Skeletal muscle tissue (tissue), 5 donors: ENCODE data around the gene CFDP1. TPM values are rescaled to one million over a fixed set of nuclear protein-coding genes. Genes with fewer than 3 reads are reported as not detected.

Source experiments
- H3K27ac ChIP-seq: one replicate; pipeline ENCODE4 v1.7.0; 2013; ENCODE audit warnings: mild to moderate bottlenecking, low read depth, low read length, inconsistent platforms
- H3K27me3 ChIP-seq, 3 donors: one replicate each; pipeline ENCODE4 v1.7.0; 2013; ENCODE audit warnings: low read length in 3 of 3; ENCODE audit not compliant: control insufficient read depth in 3 of 3, insufficient read depth in 3 of 3
- H3K36me3 ChIP-seq, 3 donors: one replicate each; pipeline ENCODE4 v1.7.0; 2013; ENCODE audit warnings: low read length in 3 of 3; ENCODE audit not compliant: control insufficient read depth in 3 of 3, insufficient read depth in 3 of 3
- H3K4me1 ChIP-seq, 3 donors: one replicate each; pipeline ENCODE4 v1.7.0; 2013; ENCODE audit warnings: low read length in 3 of 3, mild to moderate bottlenecking in 3 of 3; ENCODE audit not compliant: control insufficient read depth in 3 of 3, insufficient read depth in 3 of 3
- H3K4me3 ChIP-seq, 3 donors: one replicate each; pipeline ENCODE4 v1.7.0; 2013; ENCODE audit warnings: low read length in 3 of 3
- H3K9ac ChIP-seq, 3 donors: one replicate each; pipeline ENCODE4 v1.7.0; 2013; ENCODE audit warnings: low read length in 3 of 3, mild to moderate bottlenecking in 3 of 3, moderate library complexity in 2 of 3, low read depth in 1 of 3
- H3K9me3 ChIP-seq, 3 donors: one replicate each; pipeline ENCODE4 v1.7.0; 2013; ENCODE audit warnings: low read length in 3 of 3; ENCODE audit not compliant: control insufficient read depth in 3 of 3
- small RNA-seq: library from RNA; depleted of rRNA; stranded (forward); fragments of <200 nt; gene quantifications from one replicate; pipeline ENCODE3, GENCODE V24; 2014
- total RNA-seq: library from RNA; depleted of rRNA; stranded (reverse); fragments of >200 nt; gene quantifications from one replicate; pipeline ENCODE4 v1.2.3, GENCODE V29; 2014
- donor health status: Osteomylitis.

Gene CFDP1
- total RNA-seq, 1 donor from 2014 or later, result 49.6 TPM

- no peaks in the 10 kb centered on the region for H3K9me3 ChIP-seq
- peaks cover 22 to 27% (median 22%) of the 10 kb centered on the region in 3 donors for H3K36me3 ChIP-seq
- peak overlapping the region; percentile 96 for H3K27ac ChIP-seq
- no peak overlapping the region for H3K4me3 ChIP-seq
- H3K27me3 ChIP-seq, result no peaks in the 10 kb centered on the region
- peaks cover 78 to 95% (median 84%) of the 10 kb centered on the region in 3 donors for H3K4me1 ChIP-seq
- H3K9ac ChIP-seq, result peak overlapping the region; percentile 61 to 92 (median 79)
Observed at GRCh38 chr16:75244225-75244809, 189.0 kb downstream of the CFDP1 start.

Small RNAs within 50 kb of the gene (small RNA-seq; reads per million reads assigned to genes)
- not detected for gene RF00598
- gene RNU6-758P, result not detected

Other genes starting within 250 kb of the CFDP1 start
- gene CTRB2, start 226.3 kb downstream of the CFDP1 start, total RNA-seq, result not detected
- not detected for gene CTRB1, start 214.5 kb downstream of the CFDP1 start, total RNA-seq
- 19.3 TPM for gene BCAR1, start 181.9 kb downstream of the CFDP1 start, total RNA-seq
- gene TMEM170A, start 31.2 kb upstream of the CFDP1 start, total RNA-seq, result 21.9 TPM
- 2.1 TPM for gene CHST6, start 61.9 kb upstream of the CFDP1 start, total RNA-seq
- gene CHST5, start 102.6 kb upstream of the CFDP1 start, total RNA-seq, result not detected
- 5.7 TPM for gene TMEM231, start 122.7 kb upstream of the CFDP1 start, total RNA-seq
- gene GABARAPL2, start 132.9 kb upstream of the CFDP1 start, total RNA-seq, result 67.8 TPM
- gene ADAT1, start 189.8 kb upstream of the CFDP1 start, total RNA-seq, result 32.4 TPM
- gene KARS1, start 214.2 kb upstream of the CFDP1 start, total RNA-seq, result 131 TPM
- 51.7 TPM for gene TERF2IP, start 214.3 kb upstream of the CFDP1 start, total RNA-seq
- not detected for gene CPHXL2, start 243.5 kb upstream of the CFDP1 start, total RNA-seq